ENCODE measurements around the gene NBPF6. TPM values are rescaled to one million over a fixed set of nuclear protein-coding genes. Genes with fewer than 3 reads are reported as not detected.
"Not testable (repeated sequence)": the region's sequence is repeated elsewhere in the genome, so short reads cannot be mapped to it uniquely, and the experiment has no call there.

The NBPF6 gene
- total RNA-seq, 2 experiments from 2014 or later = not detected

DNA sequence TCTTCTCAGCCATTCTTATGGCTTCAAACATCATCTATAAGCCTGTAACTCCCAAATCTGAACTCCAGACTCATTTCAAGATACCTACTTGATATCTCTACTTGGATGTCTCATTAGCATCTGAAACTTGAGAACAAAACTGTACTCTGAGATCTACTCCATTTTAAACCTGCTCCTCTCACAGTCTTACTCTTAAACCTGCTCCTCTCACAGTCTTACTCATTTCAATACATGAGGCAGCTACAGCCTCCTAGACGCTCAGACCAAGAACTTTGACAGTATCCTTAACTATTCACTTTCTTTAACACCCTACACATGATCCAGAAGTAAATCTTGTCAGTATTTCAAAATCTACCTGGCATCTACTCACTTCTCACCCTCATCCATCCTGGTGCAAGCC is 54.3 kb downstream of the NBPF6 start:
- Mint-ChIP-seq H3K27ac (no peak overlapping the region), H3K27me3 (ENCODE audit: low read depth) (peaks cover 43% of the 10 kb centered on the region), H3K36me3 (ENCODE audit: low read depth) (peaks cover 3% of the 10 kb centered on the region), H3K9me3 (ENCODE audit: insufficient read depth) (no peaks in the 10 kb centered on the region), H3K4me3 (no peak overlapping the region), H3K4me1 (ENCODE audit: low read depth) (no peaks in the 10 kb centered on the region)
- ChIA-PET CTCF (interaction anchor here (2.0 to 3.3 kb wide), 2 partner anchors 56 to 58 kb away, joined by 7 to 22 read pairs; partner anchors contain the start of gene EEIG2), POLR2A (no interaction called here)
- no peak for DNase-seq
- ATAC-seq = peak; percentile 43

DNA sequence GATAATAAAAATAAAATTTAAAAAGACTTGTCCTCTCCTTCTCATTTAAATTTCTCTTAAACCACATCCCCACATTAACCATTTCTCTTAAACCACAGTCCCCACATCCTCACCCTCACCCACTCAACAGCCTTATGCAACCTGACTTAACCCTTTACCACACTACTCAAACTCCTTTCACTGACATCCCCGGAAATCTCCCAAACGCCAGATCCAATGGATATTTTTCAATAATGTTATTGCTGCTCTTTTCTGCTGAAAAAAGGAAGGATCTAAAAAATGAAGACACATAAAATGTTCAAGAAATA is 55.6 kb downstream of the NBPF6 start:
- Mint-ChIP-seq H3K27ac (no peak overlapping the region), H3K27me3 (ENCODE audit: low read depth) (peaks cover 44% of the 10 kb centered on the region), H3K9me3 (ENCODE audit: insufficient read depth) (no peaks in the 10 kb centered on the region), H3K36me3 (ENCODE audit: low read depth) (peaks cover 3% of the 10 kb centered on the region), H3K4me1 (ENCODE audit: low read depth) (no peaks in the 10 kb centered on the region), H3K4me3 (no peak overlapping the region)
- peak; percentile 58 for DNase-seq
- ATAC-seq = peak; percentile 29
- ChIA-PET POLR2A (interaction anchor here (0.6 to 1.2 kb wide), 3 partner anchors 55 to 306 kb away, joined by 3 to 5 read pairs (median 4); partner anchors contain the start of genes EEIG2 and SLC25A24), CTCF (interaction anchor here (2.0 to 3.3 kb wide), 2 partner anchors 54 to 57 kb away, joined by 7 to 22 read pairs; partner anchors contain the start of gene EEIG2)

DNA sequence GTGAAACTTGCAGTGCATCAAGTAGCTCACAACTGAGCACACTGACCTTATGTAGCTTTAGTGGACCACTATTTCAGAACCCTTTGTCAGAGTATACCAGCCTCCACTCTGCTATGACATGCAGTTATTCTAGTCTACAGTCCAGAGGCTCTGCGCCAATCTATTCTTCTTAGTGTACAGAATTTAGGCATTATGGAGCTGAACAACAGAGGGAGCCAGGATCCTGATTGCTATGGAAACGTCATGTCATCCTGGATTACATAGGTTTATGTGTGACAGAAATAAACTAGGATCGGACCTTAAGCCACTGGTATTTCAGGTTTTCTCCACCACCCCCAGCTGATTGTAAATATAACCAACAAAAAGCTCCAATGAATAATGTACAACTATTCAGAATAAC is 61.6 kb downstream of the NBPF6 start:
- CTCF ChIA-PET = interaction anchor here (0.9 to 5.5 kb wide), 9 partner anchors 10 to 387 kb away, joined by 3 to 104 read pairs (median 6); partner anchors contain the start of genes EEIG2 and PRPF38B
- POLR2A ChIA-PET = interaction anchor here (1.2 kb wide), 1 partner anchor 133 kb away, joined by 3 read pairs; no protein-coding TSS in a partner anchor
- Mint-ChIP-seq H3K27ac (no peak overlapping the region), H3K9me3 (ENCODE audit: insufficient read depth) (no peaks in the 10 kb centered on the region), H3K4me3 (no peak overlapping the region), H3K36me3 (ENCODE audit: low read depth) (no peaks in the 10 kb centered on the region), H3K4me1 (ENCODE audit: low read depth) (no peaks in the 10 kb centered on the region), H3K27me3 (ENCODE audit: low read depth) (peaks cover 51% of the 10 kb centered on the region)
- ATAC-seq (no peak), DNase-seq (no peak)

DNA sequence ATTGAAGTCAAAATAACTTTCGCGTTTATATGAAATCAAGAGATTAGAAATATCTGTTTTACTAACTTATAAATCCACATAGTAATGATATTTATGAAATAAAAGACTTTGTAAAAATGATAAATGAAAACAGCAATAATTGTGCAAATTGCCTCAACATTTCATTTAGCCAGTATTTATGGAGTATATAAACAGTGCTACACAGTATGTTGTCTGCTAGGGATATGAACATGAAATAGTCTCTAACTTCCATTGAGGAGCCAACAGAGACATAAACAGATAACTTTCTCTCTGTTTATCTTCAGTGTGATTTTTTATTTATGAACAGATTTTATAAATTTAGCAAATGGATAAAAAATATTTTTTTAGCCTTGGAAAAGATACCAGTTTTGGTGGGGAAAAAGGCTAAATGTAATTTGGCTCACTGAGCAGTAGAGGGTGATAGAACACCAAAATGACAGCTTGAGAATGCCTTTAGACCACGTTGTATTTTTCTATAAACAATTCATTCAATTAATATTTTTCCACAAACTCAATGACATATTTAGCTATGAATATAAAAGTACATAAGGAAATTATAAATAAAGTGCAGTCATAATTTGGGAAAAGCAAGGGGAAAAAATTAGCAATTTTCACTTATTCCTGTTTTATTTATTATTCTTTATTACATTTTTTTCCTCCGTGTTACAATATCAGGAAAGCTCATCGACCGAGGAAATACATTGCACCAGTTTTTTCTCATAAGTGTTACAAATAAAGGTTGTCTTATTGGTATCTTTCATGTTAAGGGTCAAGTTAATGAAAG is 62.3 kb downstream of the NBPF6 start:
- ChIA-PET POLR2A (interaction anchor here (1.1 kb wide), 2 partner anchors 47 to 49 kb away, joined by 3 to 4 read pairs; partner anchors contain the start of gene EEIG2), CTCF (interaction anchor here (0.6 to 5.5 kb wide), 14 partner anchors 10 to 386 kb away, joined by 3 to 104 read pairs (median 3); partner anchors contain the start of genes EEIG2 and PRPF38B)
- ATAC-seq = no peak
- no peak for DNase-seq
- Mint-ChIP-seq H3K36me3 (ENCODE audit: low read depth) (no peaks in the 10 kb centered on the region), H3K27ac (no peak overlapping the region), H3K4me1 (ENCODE audit: low read depth) (no peaks in the 10 kb centered on the region), H3K4me3 (no peak overlapping the region), H3K9me3 (ENCODE audit: insufficient read depth) (no peaks in the 10 kb centered on the region), H3K27me3 (ENCODE audit: low read depth) (peaks cover 57% of the 10 kb centered on the region)

DNA sequence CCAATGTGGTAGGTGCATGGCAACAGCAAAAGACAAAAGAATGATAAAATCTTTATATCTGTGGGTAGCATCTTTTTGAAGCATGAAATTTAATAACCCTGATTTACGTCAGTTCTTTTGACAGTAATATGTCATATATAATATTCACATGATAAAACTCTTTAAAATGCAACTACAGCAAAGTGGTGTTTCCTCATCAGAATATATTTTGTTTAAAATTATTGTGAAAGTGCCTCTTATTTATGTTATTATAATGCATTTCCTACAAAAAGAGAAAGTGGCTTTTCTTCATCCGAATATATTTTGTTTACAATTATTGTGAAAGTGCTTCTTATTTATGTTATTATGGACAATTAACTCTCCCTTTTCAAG is 62.9 kb downstream of the NBPF6 start:
- no peaks in the 10 kb centered on the region for H3K4me1 Mint-ChIP-seq (ENCODE audit: low read depth)
- no peak overlapping the region for H3K27ac Mint-ChIP-seq
- peaks cover 56% of the 10 kb centered on the region for H3K27me3 Mint-ChIP-seq (ENCODE audit: low read depth)
- ATAC-seq (no peak), DNase-seq (no peak)
- CTCF ChIA-PET = interaction anchor here (0.6 to 5.5 kb wide), 10 partner anchors 15 to 179 kb away, joined by 3 to 104 read pairs (median 3); partner anchors contain the start of genes EEIG2 and PRPF38B
- no peak overlapping the region for H3K4me3 Mint-ChIP-seq
- POLR2A ChIA-PET = interaction anchor here (1.1 kb wide), 2 partner anchors 47 to 48 kb away, joined by 3 to 4 read pairs; partner anchors contain the start of gene EEIG2
- H3K9me3 Mint-ChIP-seq (ENCODE audit: insufficient read depth) = no peaks in the 10 kb centered on the region
- H3K36me3 Mint-ChIP-seq (ENCODE audit: low read depth) = no peaks in the 10 kb centered on the region

DNA sequence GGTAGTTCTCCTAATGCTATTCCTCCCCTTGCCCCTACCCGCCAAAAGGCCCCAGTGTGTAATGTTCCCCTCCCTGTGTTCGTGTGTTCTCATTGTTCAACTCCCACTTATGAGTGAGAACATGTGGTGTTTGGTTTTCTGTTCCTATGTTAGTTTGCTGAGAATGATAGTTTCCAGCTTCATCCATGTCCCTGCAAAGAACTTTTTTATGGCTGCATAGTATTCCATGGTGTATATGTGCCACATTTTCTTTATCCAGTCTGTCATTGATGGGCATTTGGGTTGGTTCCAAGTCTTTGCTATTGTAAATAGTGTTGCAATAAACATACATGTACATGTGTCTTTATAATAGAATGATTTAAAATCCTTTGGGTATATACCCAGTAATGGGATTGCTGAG is 63.8 kb downstream of the NBPF6 start:
- H3K36me3 Mint-ChIP-seq (ENCODE audit: low read depth); H3K27ac Mint-ChIP-seq; DNase-seq; POLR2A ChIA-PET; H3K9me3 Mint-ChIP-seq (ENCODE audit: insufficient read depth); H3K4me3 Mint-ChIP-seq; H3K4me1 Mint-ChIP-seq (ENCODE audit: low read depth); ATAC-seq: not testable (repeated sequence)
- H3K27me3 Mint-ChIP-seq (ENCODE audit: low read depth) = peaks cover 59% of the 10 kb centered on the region
- CTCF ChIA-PET = interaction anchor here (2.2 to 3.1 kb wide), 2 partner anchors 46 to 130 kb away, joined by 14 to 19 read pairs; partner anchors contain the start of gene EEIG2

DNA sequence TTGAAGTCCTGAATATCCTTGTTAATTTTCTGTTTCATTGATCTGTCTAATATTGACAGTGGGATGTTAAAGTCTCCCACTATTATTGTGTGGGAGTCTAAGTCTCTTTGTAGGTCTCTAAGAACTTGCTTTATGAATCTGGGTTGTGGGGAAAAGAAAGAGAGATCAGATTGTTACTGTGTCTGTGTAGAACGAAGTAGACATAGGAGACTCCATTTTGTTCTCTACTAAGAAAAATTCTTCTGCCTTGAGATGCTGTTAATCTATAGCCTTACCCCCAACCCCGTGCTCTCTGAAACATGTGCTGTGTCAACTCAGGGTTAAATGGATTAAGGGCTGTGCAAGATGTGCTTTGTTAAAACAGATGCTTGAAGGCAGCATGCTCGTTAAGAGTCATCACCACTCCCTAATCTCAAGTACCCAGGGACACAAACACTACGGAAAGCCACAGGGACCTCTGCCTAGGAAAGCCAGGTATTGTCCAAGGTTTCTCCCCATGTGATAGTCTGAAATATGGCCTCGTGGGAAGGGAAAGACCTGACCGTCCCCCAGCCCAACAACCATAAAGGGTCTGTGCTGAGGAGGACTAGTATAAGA is 67.3 kb downstream of the NBPF6 start:
- H3K4me1 Mint-ChIP-seq (ENCODE audit: low read depth); H3K9me3 Mint-ChIP-seq (ENCODE audit: insufficient read depth); POLR2A ChIA-PET; ATAC-seq; H3K27ac Mint-ChIP-seq; DNase-seq; H3K36me3 Mint-ChIP-seq (ENCODE audit: low read depth); H3K4me3 Mint-ChIP-seq: not testable (repeated sequence)
- peaks cover 50% of the 10 kb centered on the region for H3K27me3 Mint-ChIP-seq (ENCODE audit: low read depth)
- CTCF ChIA-PET = interaction anchor here (1.1 kb wide), 1 partner anchor 43 kb away, joined by 5 read pairs; the partner anchor contains the start of gene EEIG2

Other genes with a start within 250 kb of the NBPF6 start
- gene SLC25A24, start 250.0 kb upstream of the NBPF6 start, total RNA-seq = 10 to 100 TPM; 26.9 to 29.2 TPM
- gene NBPF4, start 206.3 kb upstream of the NBPF6 start, total RNA-seq = not detected
- gene EEIG2, start 109.8 kb downstream of the NBPF6 start, total RNA-seq = 10 to 100 TPM; 18.1 to 18.9 TPM
- 10 to 100 TPM; 38.7 to 40.5 TPM for gene HENMT1, start 210.8 kb downstream of the NBPF6 start, total RNA-seq
- gene PRPF38B, start 242.0 kb downstream of the NBPF6 start, total RNA-seq = 10 to 100 TPM; 66.8 to 69.1 TPM